ENCODE data around the gene ZNF185. TPM values are rescaled to one million over a fixed set of nuclear protein-coding genes. Genes with fewer than 3 reads are reported as not detected.

ZNF185 gene
- total RNA-seq, 1 experiment from 2014 or later, result 24.3 TPM

GRCh38 chrX:152878976-152879755, 18.7 kb upstream of the ZNF185 start:
- no peaks in the 10 kb centered on the region for H3K4me1 Mint-ChIP-seq (ENCODE audit: low read depth, unreplicated experiment)
- BruUV-seq (replicated peaks), result no TSS peak

GRCh38 chrX:152881289-152881688, 16.6 kb upstream of the ZNF185 start:
- CTCF ChIA-PET, result no interaction called here

More at GRCh38 chrX:152878976-152879755, 18.7 kb upstream of the ZNF185 start:
- CTCF ChIA-PET, result no interaction called here
- H3K4me3 Mint-ChIP-seq (ENCODE audit: low read depth, unreplicated experiment), result no peak overlapping the region
- no peaks in the 10 kb centered on the region for H3K9me3 Mint-ChIP-seq (ENCODE audit: low read depth, unreplicated experiment)
- peaks cover 7% of the 10 kb centered on the region for H3K36me3 Mint-ChIP-seq (ENCODE audit: insufficient read depth, unreplicated experiment)
- no peak for DNase-seq
- H3K27me3 Mint-ChIP-seq (ENCODE audit: unreplicated experiment), result peaks cover 17% of the 10 kb centered on the region
- TF ChIP-seq CTCF (IDR thresholded peaks at IDR 0.05; ENCODE audit: unreplicated experiment), result no peak
- intact Hi-C loops (cut with micrococcal nuclease; ENCODE audit: unreplicated experiment), result no loop called here
- H3K27ac Mint-ChIP-seq (ENCODE audit: unreplicated experiment), result no peak overlapping the region

GRCh38 chrX:152884171-152884570, 13.7 kb upstream of the ZNF185 start:
- Mint-ChIP-seq H3K27me3 (ENCODE audit: unreplicated experiment) (peaks cover 52% of the 10 kb centered on the region), H3K9me3 (ENCODE audit: low read depth, unreplicated experiment) (no peaks in the 10 kb centered on the region), H3K4me3 (ENCODE audit: low read depth, unreplicated experiment) (no peak overlapping the region), H3K4me1 (ENCODE audit: low read depth, unreplicated experiment) (no peaks in the 10 kb centered on the region), H3K36me3 (ENCODE audit: insufficient read depth, unreplicated experiment) (no peaks in the 10 kb centered on the region), H3K27ac (ENCODE audit: unreplicated experiment) (no peak overlapping the region)
- BruUV-seq (replicated peaks), result no TSS peak
- intact Hi-C loops (cut with micrococcal nuclease; ENCODE audit: unreplicated experiment), result no loop called here
- TF ChIP-seq CTCF (IDR thresholded peaks at IDR 0.05; ENCODE audit: unreplicated experiment), result no peak
- DNase-seq, result no peak
- CTCF ChIA-PET, result no interaction called here

More at GRCh38 chrX:152881289-152881688, 16.6 kb upstream of the ZNF185 start:
- TF ChIP-seq CTCF (IDR thresholded peaks at IDR 0.05; ENCODE audit: unreplicated experiment), result no peak
- BruUV-seq (replicated peaks), result no TSS peak
- H3K36me3 Mint-ChIP-seq (ENCODE audit: insufficient read depth, unreplicated experiment), result no peaks in the 10 kb centered on the region
- H3K27me3 Mint-ChIP-seq (ENCODE audit: unreplicated experiment), result peaks cover 37% of the 10 kb centered on the region
- intact Hi-C loops (cut with micrococcal nuclease; ENCODE audit: unreplicated experiment), result no loop called here
- no peaks in the 10 kb centered on the region for H3K9me3 Mint-ChIP-seq (ENCODE audit: low read depth, unreplicated experiment)
- H3K27ac Mint-ChIP-seq (ENCODE audit: unreplicated experiment), result no peak overlapping the region
- H3K4me1 Mint-ChIP-seq (ENCODE audit: low read depth, unreplicated experiment), result no peaks in the 10 kb centered on the region
- no peak for DNase-seq
- H3K4me3 Mint-ChIP-seq (ENCODE audit: low read depth, unreplicated experiment), result no peak overlapping the region

- Mint-ChIP-seq H3K9me3 (ENCODE audit: low read depth, unreplicated experiment) (no peaks in the 10 kb centered on the region), H3K4me3 (ENCODE audit: low read depth, unreplicated experiment) (no peak overlapping the region), H3K4me1 (ENCODE audit: low read depth, unreplicated experiment) (no peaks in the 10 kb centered on the region), H3K27me3 (ENCODE audit: unreplicated experiment) (peaks cover 78% of the 10 kb centered on the region), H3K27ac (ENCODE audit: unreplicated experiment) (no peak overlapping the region), H3K36me3 (ENCODE audit: insufficient read depth, unreplicated experiment) (no peaks in the 10 kb centered on the region)
- no peak for TF ChIP-seq CTCF (IDR thresholded peaks at IDR 0.05; ENCODE audit: unreplicated experiment)
- no TSS peak for BruUV-seq (replicated peaks)
- intact Hi-C loops (cut with micrococcal nuclease; ENCODE audit: unreplicated experiment), result no loop called here
- DNase-seq, result no peak
- CTCF ChIA-PET, result no interaction called here
These were observed 11.2 kb upstream of the ZNF185 start for GRCh38 chrX:152886716-152887115.
